ENCODE data around the gene NUPR1. TPM values are rescaled to one million over a fixed set of nuclear protein-coding genes. Genes with fewer than 3 reads are reported as not detected.

The NUPR1 gene
- total RNA-seq, 1 experiment from 2014 or later, result 16.6 TPM

- Histone ChIP-seq H3K36me3 (ENCODE audit: control insufficient read depth, insufficient read depth, low read length) (no peaks in the 10 kb centered on the region), H3K4me3 (ENCODE audit: low read depth, low read length) (no peak overlapping the region), H3K27me3 (replicated peaks; ENCODE audit: control insufficient read depth, insufficient read depth, low read length) (no peaks in the 10 kb centered on the region), H3K4me1 (peaks cover 3% of the 10 kb centered on the region; the same call in 1 of the 2 replicates), H3K9me3 (no peaks in the 10 kb centered on the region)
- no TSS peak for BruUV-seq (replicated peaks)
- H3K9me3 Mint-ChIP-seq (ENCODE audit: unreplicated experiment), result no peaks in the 10 kb centered on the region
- H3K27me3 Mint-ChIP-seq (ENCODE audit: insufficient read depth, unreplicated experiment), result peaks cover 6% of the 10 kb centered on the region
- CTCF ChIA-PET, result no interaction called here
- peaks cover 9% of the 10 kb centered on the region for H3K4me1 Mint-ChIP-seq (ENCODE audit: low read depth, unreplicated experiment)
- peaks cover 6% of the 10 kb centered on the region for H3K36me3 Mint-ChIP-seq (ENCODE audit: insufficient read depth, unreplicated experiment)
- H3K27ac Mint-ChIP-seq (ENCODE audit: unreplicated experiment), result no peak overlapping the region
- no peak overlapping the region for H3K4me3 Mint-ChIP-seq (ENCODE audit: unreplicated experiment)
- TF ChIP-seq CTCF (IDR thresholded peaks at IDR 0.05; ENCODE audit: insufficient read depth in 1 of 2, low read depth in 1 of 2, low read length in 1 of 2, severe bottlenecking in 1 of 2, unreplicated experiment in 1 of 2), result no peak
- intact Hi-C loops (cut with micrococcal nuclease; ENCODE audit: unreplicated experiment), result no loop called here
- no peak for DNase-seq
- POLR2A ChIA-PET, result no interaction called here
Observed at GRCh38 chr16:28499854-28500253, 38.9 kb downstream of the NUPR1 start.

- no peak for TF ChIP-seq CTCF (IDR thresholded peaks at IDR 0.05; ENCODE audit: insufficient read depth in 1 of 2, low read depth in 1 of 2, low read length in 1 of 2, severe bottlenecking in 1 of 2, unreplicated experiment in 1 of 2)
- intact Hi-C loops (cut with micrococcal nuclease; ENCODE audit: unreplicated experiment), result no loop called here
- no peaks in the 10 kb centered on the region for H3K9me3 ChIP-seq
- no peaks in the 10 kb centered on the region for H3K36me3 ChIP-seq (ENCODE audit: control insufficient read depth, insufficient read depth, low read length)
- no peaks in the 10 kb centered on the region for H3K9me3 Mint-ChIP-seq (ENCODE audit: unreplicated experiment)
- CTCF ChIA-PET, result no interaction called here
- peaks cover 9% of the 10 kb centered on the region for H3K4me1 Mint-ChIP-seq (ENCODE audit: low read depth, unreplicated experiment)
- no peaks in the 10 kb centered on the region for H3K27me3 ChIP-seq (replicated peaks; ENCODE audit: control insufficient read depth, insufficient read depth, low read length)
- POLR2A ChIA-PET, result interaction anchor here (0.7 kb wide), 1 partner anchor 27 kb away, joined by 4 read pairs; no protein-coding TSS in a partner anchor
- H3K4me1 ChIP-seq, result no peaks in the 10 kb centered on the region
- no peak overlapping the region for H3K4me3 ChIP-seq (ENCODE audit: low read depth, low read length)
- peaks cover 6% of the 10 kb centered on the region for H3K36me3 Mint-ChIP-seq (ENCODE audit: insufficient read depth, unreplicated experiment)
- no peak for DNase-seq
- no peak overlapping the region for H3K4me3 Mint-ChIP-seq (ENCODE audit: unreplicated experiment)
- H3K27me3 Mint-ChIP-seq (ENCODE audit: insufficient read depth, unreplicated experiment), result peaks cover 6% of the 10 kb centered on the region
- no TSS peak for BruUV-seq (replicated peaks)
- H3K27ac Mint-ChIP-seq (ENCODE audit: unreplicated experiment), result no peak overlapping the region
Observed at GRCh38 chr16:28498666-28499381, 40.0 kb downstream of the NUPR1 start.

- Mint-ChIP-seq H3K4me3 (ENCODE audit: unreplicated experiment) (no peak overlapping the region), H3K36me3 (ENCODE audit: insufficient read depth, unreplicated experiment) (peaks cover 6% of the 10 kb centered on the region), H3K4me1 (ENCODE audit: low read depth, unreplicated experiment) (peaks cover 9% of the 10 kb centered on the region), H3K27me3 (ENCODE audit: insufficient read depth, unreplicated experiment) (peaks cover 6% of the 10 kb centered on the region), H3K27ac (ENCODE audit: unreplicated experiment) (no peak overlapping the region), H3K9me3 (ENCODE audit: unreplicated experiment) (no peaks in the 10 kb centered on the region)
- H3K27me3 ChIP-seq (replicated peaks; ENCODE audit: control insufficient read depth, insufficient read depth, low read length), result no peaks in the 10 kb centered on the region
- no peaks in the 10 kb centered on the region for H3K36me3 ChIP-seq (ENCODE audit: control insufficient read depth, insufficient read depth, low read length)
- intact Hi-C loops (cut with micrococcal nuclease; ENCODE audit: unreplicated experiment), result no loop called here
- H3K4me3 ChIP-seq (ENCODE audit: low read depth, low read length), result no peak overlapping the region
- DNase-seq, result no peak
- no TSS peak for BruUV-seq (replicated peaks)
- H3K9me3 ChIP-seq, result no peaks in the 10 kb centered on the region
- CTCF ChIA-PET, result no interaction called here
- TF ChIP-seq CTCF (IDR thresholded peaks at IDR 0.05; ENCODE audit: insufficient read depth in 1 of 2, low read depth in 1 of 2, low read length in 1 of 2, severe bottlenecking in 1 of 2, unreplicated experiment in 1 of 2), result no peak
- H3K4me1 ChIP-seq, result no peaks in the 10 kb centered on the region
- POLR2A ChIA-PET, result no interaction called here
Observed at GRCh38 chr16:28497861-28498599, 40.7 kb downstream of the NUPR1 start.
